ENCODE measurements around the gene POTEF.
"Not testable (repeated sequence)": the region's sequence is repeated elsewhere in the genome, so short reads cannot be mapped to it uniquely, and the experiment has no call there.

DNA sequence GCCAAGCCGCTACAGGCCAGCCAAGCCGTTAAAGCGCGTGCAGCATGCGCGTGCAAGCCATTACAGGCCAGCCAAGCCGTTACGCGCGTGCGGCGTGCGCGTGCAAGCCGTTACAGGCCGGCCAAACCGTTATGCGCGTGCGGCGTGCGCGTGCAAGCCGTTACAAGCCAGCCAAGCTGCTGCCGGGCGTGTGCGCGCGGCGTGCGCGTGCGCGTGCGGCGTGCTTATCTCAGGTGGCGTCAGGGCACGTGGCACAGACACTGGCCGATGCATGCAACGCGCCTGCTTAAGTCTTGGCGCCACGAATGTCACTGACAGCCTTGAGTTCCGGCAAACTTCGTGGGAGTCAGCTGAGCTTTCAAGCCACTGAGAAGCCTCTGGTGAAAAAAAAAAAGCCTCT is 8.1 kb downstream of the POTEF start:
- TF ChIP-seq, protein P1, sequence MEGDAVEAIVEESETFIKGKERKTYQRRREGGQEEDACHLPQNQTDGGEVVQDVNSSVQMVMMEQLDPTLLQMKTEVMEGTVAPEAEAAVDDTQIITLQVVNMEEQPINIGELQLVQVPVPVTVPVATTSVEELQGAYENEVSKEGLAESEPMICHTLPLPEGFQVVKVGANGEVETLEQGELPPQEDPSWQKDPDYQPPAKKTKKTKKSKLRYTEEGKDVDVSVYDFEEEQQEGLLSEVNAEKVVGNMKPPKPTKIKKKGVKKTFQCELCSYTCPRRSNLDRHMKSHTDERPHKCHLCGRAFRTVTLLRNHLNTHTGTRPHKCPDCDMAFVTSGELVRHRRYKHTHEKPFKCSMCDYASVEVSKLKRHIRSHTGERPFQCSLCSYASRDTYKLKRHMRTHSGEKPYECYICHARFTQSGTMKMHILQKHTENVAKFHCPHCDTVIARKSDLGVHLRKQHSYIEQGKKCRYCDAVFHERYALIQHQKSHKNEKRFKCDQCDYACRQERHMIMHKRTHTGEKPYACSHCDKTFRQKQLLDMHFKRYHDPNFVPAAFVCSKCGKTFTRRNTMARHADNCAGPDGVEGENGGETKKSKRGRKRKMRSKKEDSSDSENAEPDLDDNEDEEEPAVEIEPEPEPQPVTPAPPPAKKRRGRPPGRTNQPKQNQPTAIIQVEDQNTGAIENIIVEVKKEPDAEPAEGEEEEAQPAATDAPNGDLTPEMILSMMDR (IDR thresholded peaks at IDR 0.05; ENCODE audit: borderline replicate concordance, extremely low read depth, low read length, poor library complexity, severe bottlenecking) = not testable (repeated sequence)
- not testable (repeated sequence) for TF ChIP-seq EZH2 (IDR thresholded peaks at IDR 0.05; ENCODE audit: borderline replicate concordance, low read depth, low read length, severe bottlenecking)

All from DND-41 (cell line).